Endothelial cell of umbilical vein (primary cell): ENCODE results near the gene MT1X. TPM values are rescaled to one million over a fixed set of nuclear protein-coding genes. Genes with fewer than 3 reads are reported as not detected.
"Not testable (repeated sequence)": the region's sequence is repeated elsewhere in the genome, so short reads cannot be mapped to it uniquely, and the experiment has no call there.

Experiments
- BruUV-seq: library from RNA; stranded (reverse); fragments of 400-500 nt; replicated peaks from 2 replicates; lab custom pipeline; 2021; lab: Mats Ljungman, UMichigan
- CTCF ChIA-PET: fragments of 300-600, 350-600 bp; sonication (Branson Sonifier 250); formaldehyde crosslinking; loops from one replicate; lab custom pipeline; 2021; ENCODE audit warnings: antibody characterized with exemption, inconsistent platforms; lab: Charles Lee
- POLR2A ChIA-PET: fragments of 300-600, 350-600 bp; sonication (Branson Sonifier 250); formaldehyde crosslinking; loops from one replicate; lab custom pipeline; 2021; ENCODE audit warnings: antibody characterized with exemption, inconsistent platforms; lab: Charles Lee
- DNase-seq: peaks from one replicate; pipeline ENCODE4 v3.0.0-alpha.2; 2011; ENCODE audit warnings: low read depth, low spot score
- FAIRE-seq: peaks from 2 replicates; lab custom pipeline; 2011; peaks lifted over from hg19 to GRCh38; lab: Jason Lieb, UNC
- H2AFZ ChIP-seq: 2 replicates; pipeline ENCODE4 v1.6.0; 2012; ENCODE audit warnings: low read depth, low read length, control low read depth, inconsistent platforms
- H3K27ac ChIP-seq: 2 replicates; pipeline ENCODE4 v1.5.1; 2011; ENCODE audit warnings: low read depth, mild to moderate bottlenecking, control low read depth, low read length, moderate library complexity; ENCODE audit not compliant: insufficient read depth
- H3K27me3 ChIP-seq, 2 experiments: 2 replicates each; pipeline versions ENCODE4 v1.6.0 to v1.6.1; 2011; ENCODE audit warnings: low read length in 2 of 2, mixed read lengths in 1 of 2; ENCODE audit not compliant: control insufficient read depth in 2 of 2, insufficient read depth in 2 of 2
- H3K36me3 ChIP-seq, 2 experiments: 2 replicates in 1 of 2; 3 replicates in 1 of 2; pipeline ENCODE4 v1.5.1; 2011; ENCODE audit warnings: low read length in 2 of 2, mild to moderate bottlenecking in 1 of 2, moderate library complexity in 1 of 2; ENCODE audit not compliant: control insufficient read depth in 2 of 2, insufficient read depth in 2 of 2; ENCODE audit errors: extremely low read depth in 1 of 2
- H3K4me1 ChIP-seq: 3 replicates; pipeline ENCODE4 v1.5.1; 2011; ENCODE audit warnings: mild to moderate bottlenecking, low read length; ENCODE audit not compliant: control insufficient read depth, insufficient read depth; ENCODE audit errors: extremely low read depth
- H3K4me2 ChIP-seq: 2 replicates; pipeline ENCODE4 v1.6.1; 2011; ENCODE audit warnings: low read length, control low read depth, mixed read lengths; ENCODE audit not compliant: insufficient read depth
- H3K4me3 ChIP-seq, 3 experiments: fragments of 200-600 bp in 1 of 3; sonication (generic), shearing (Covaris generic) in 1 of 3; replicated peaks in 1 of 3; 2 replicates each; pipeline ENCODE4 v1.5.1; 2011 to 2016; ENCODE audit warnings: control low read depth in 3 of 3, low read length in 3 of 3, mild to moderate bottlenecking in 2 of 3, inconsistent platforms in 1 of 3, low read depth in 1 of 3, moderate library complexity in 1 of 3; ENCODE audit not compliant: insufficient read depth in 1 of 3
- H3K79me2 ChIP-seq: 2 replicates; pipeline ENCODE4 v1.6.0; 2012; ENCODE audit warnings: low read length, inconsistent platforms; ENCODE audit not compliant: control insufficient read depth, insufficient read depth
- H3K9ac ChIP-seq: replicated peaks from 2 replicates; pipeline ENCODE3; 2011; ENCODE audit warnings: low read length, control low read depth; ENCODE audit not compliant: insufficient read depth; ENCODE audit errors: extremely low read depth
- H3K9me1 ChIP-seq: replicated peaks from 3 replicates; pipeline ENCODE4 v1.6.0; 2011; ENCODE audit warnings: mild to moderate bottlenecking, low read length; ENCODE audit not compliant: control insufficient read depth, insufficient read depth; ENCODE audit errors: extremely low read depth
- H3K9me3 ChIP-seq: replicated peaks from 2 replicates; pipeline ENCODE4 v1.5.1; 2012; ENCODE audit warnings: low read length, inconsistent platforms; ENCODE audit not compliant: control insufficient read depth, insufficient read depth
- H4K20me1 ChIP-seq: replicated peaks from 2 replicates; pipeline ENCODE3; 2011; ENCODE audit warnings: mild to moderate bottlenecking, low read length; ENCODE audit not compliant: control insufficient read depth, insufficient read depth; ENCODE audit errors: extremely low read depth
- EZH2 ChIP-seq: IDR thresholded peaks from 2 replicates; pipeline ENCODE4 v1.6.1; 2012; ENCODE audit warnings: borderline replicate concordance, low read depth, mild to moderate bottlenecking, moderate library complexity, low read length, inconsistent platforms; ENCODE audit not compliant: severe bottlenecking
- FOS ChIP-seq: IDR thresholded peaks from 2 replicates; pipeline ENCODE4 v1.6.1; 2011; ENCODE audit warnings: mild to moderate bottlenecking, low read length, moderate library complexity, borderline replicate concordance; ENCODE audit not compliant: insufficient read depth
- GATA2 ChIP-seq: IDR thresholded peaks from 2 replicates; pipeline ENCODE4 v1.7.0; 2011; ENCODE audit warnings: low read depth, mild to moderate bottlenecking, moderate library complexity, mixed read lengths, low read length; ENCODE audit not compliant: insufficient read length, insufficient read depth
- JUN ChIP-seq: IDR thresholded peaks from 2 replicates; pipeline ENCODE4 v1.6.1; 2011; ENCODE audit warnings: borderline replicate concordance, low read depth; ENCODE audit not compliant: insufficient read length, insufficient read depth
- MAX ChIP-seq: IDR thresholded peaks from 2 replicates; pipeline ENCODE4 v1.6.1; 2011; ENCODE audit not compliant: insufficient read depth, insufficient read length
- MYC ChIP-seq: IDR thresholded peaks from one replicate; pipeline ENCODE4 v1.6.1; 2011; ENCODE audit warnings: mild to moderate bottlenecking, low read depth, low read length
- POLR2A ChIP-seq: IDR thresholded peaks from 2 replicates; pipeline ENCODE4 v1.6.1; 2012; ENCODE audit warnings: low read depth, mild to moderate bottlenecking, control low read depth, low read length
- dilution Hi-C: fragments of 300-500 bp; cut with MboI; formaldehyde crosslinking; loops from one replicate; pipeline ENCODE4 v1.15.0; 2019; ENCODE audit warnings: low sequenced_read_pairs; ENCODE audit not compliant: extremely low pct_ligation_motif_present
- intact Hi-C: fragments of 100-400 bp; cut with micrococcal nuclease; formaldehyde crosslinking; loops from one replicate; pipeline ENCODE4 v1.10.0; 2022
- polyA plus RNA-seq, 4 experiments: library from polyadenylated mRNA; depleted of rRNA in 3 of 4; stranded (reverse) in 3 of 4; unstranded in 1 of 4; fragments of >200 nt; gene quantifications; 2 replicates each; pipeline versions ENCODE4 v1.2.1 to v1.2.3, GENCODE V29; 2011 to 2012; ENCODE audit warnings: missing spikeins in 1 of 4
- total RNA-seq: library from RNA; stranded (reverse); gene quantifications from 2 replicates; pipeline ENCODE4 v1.2.3, GENCODE V29; 2021
- TF ChIP-seq, protein P1 (sequence below), 2 donors: IDR thresholded peaks; 1 replicate in 1 of 2; 2 replicates in 1 of 2; pipeline ENCODE4 v1.5.1; 2011; ENCODE audit warnings: low read length in 2 of 2, mild to moderate bottlenecking in 2 of 2, moderate library complexity in 2 of 2, control low read depth in 1 of 2, inconsistent platforms in 1 of 2, low read depth in 1 of 2; ENCODE audit not compliant: insufficient read depth in 1 of 2; ENCODE audit errors: extremely low read depth in 1 of 2

MT1X gene
- total and polyA plus RNA-seq, 2 donors (not counting 3 experiments of a cell fraction or from before 2014, with no cell fraction given), result 15.6 to 46.7 TPM

GRCh38 chr16:56670620-56670934 is 11.7 kb upstream of the MT1X start:
- H2AFZ ChIP-seq, result no peak overlapping the region
- H3K9ac ChIP-seq, result no peak overlapping the region
- CTCF ChIA-PET, result interaction anchor here (1.3 kb wide), 1 partner anchor 31 kb away, joined by 5 read pairs; no protein-coding TSS in a partner anchor
- H3K36me3 ChIP-seq, result no peaks in the 10 kb centered on the region
- H4K20me1 ChIP-seq, result no peaks in the 10 kb centered on the region
- dilution Hi-C loops, result no loop called here
- no peak overlapping the region for H3K27ac ChIP-seq
- H3K4me3 ChIP-seq, result no peak overlapping the region
- no peaks in the 10 kb centered on the region for H3K9me3 ChIP-seq
- FAIRE-seq, result no peak
- no peaks in the 10 kb centered on the region for H3K79me2 ChIP-seq
- POLR2A ChIA-PET, result no interaction called here
- DNase-seq, result no peak
- BruUV-seq, result no TSS peak
- TF ChIP-seq JUN (no peak), MYC (no peak), EZH2 (no peak), MAX (no peak), GATA2 (no peak), FOS (no peak), POLR2A (no peak)
- TF ChIP-seq, protein P1, sequence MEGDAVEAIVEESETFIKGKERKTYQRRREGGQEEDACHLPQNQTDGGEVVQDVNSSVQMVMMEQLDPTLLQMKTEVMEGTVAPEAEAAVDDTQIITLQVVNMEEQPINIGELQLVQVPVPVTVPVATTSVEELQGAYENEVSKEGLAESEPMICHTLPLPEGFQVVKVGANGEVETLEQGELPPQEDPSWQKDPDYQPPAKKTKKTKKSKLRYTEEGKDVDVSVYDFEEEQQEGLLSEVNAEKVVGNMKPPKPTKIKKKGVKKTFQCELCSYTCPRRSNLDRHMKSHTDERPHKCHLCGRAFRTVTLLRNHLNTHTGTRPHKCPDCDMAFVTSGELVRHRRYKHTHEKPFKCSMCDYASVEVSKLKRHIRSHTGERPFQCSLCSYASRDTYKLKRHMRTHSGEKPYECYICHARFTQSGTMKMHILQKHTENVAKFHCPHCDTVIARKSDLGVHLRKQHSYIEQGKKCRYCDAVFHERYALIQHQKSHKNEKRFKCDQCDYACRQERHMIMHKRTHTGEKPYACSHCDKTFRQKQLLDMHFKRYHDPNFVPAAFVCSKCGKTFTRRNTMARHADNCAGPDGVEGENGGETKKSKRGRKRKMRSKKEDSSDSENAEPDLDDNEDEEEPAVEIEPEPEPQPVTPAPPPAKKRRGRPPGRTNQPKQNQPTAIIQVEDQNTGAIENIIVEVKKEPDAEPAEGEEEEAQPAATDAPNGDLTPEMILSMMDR (IDR thresholded peaks at IDR 0.05; ENCODE audit: extremely low read depth in 1 of 2, insufficient read depth in 1 of 2, low read depth in 1 of 2, low read length in 2 of 2), result no peak
- H3K27me3 ChIP-seq, result peaks cover 70 to 85% of the 10 kb centered on the region in 2 experiments
- intact Hi-C loops, result no loop called here
- no peak overlapping the region for H3K4me2 ChIP-seq
- H3K4me1 ChIP-seq, result no peaks in the 10 kb centered on the region
- H3K9me1 ChIP-seq, result no peaks in the 10 kb centered on the region

DNA sequence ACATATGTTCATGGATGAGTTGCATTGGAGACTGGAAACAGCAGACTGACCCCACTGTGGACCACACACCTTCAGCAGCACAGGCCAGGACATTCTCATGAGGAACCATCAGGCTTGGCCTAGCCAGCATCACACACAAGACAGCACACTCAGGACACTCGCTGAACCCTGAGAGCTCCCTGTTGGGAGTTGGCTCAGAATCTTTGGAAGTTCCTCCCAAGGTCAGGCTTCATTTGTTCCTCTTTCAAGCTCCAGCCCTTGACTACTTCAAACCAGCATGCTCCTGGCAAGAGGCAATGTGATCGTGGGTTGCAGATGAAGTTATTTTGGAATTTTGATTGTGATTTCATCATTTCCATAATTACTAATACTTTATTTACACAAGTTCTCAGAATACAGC is 10.6 kb upstream of the MT1X start:
- DNase-seq, H3K79me2 ChIP-seq, dilution Hi-C loops, H3K4me1 ChIP-seq, BruUV-seq, H2AFZ ChIP-seq, H3K9ac ChIP-seq, H3K36me3 ChIP-seq, POLR2A ChIA-PET, H3K9me3 ChIP-seq, H4K20me1 ChIP-seq, H3K4me2 ChIP-seq, H3K27ac ChIP-seq, H3K9me1 ChIP-seq, intact Hi-C loops, H3K4me3 ChIP-seq: not testable (repeated sequence)
- FAIRE-seq, result peak; percentile 68
- CTCF ChIA-PET, result interaction anchor here (2.4 kb wide), 1 partner anchor 20 kb away, joined by 6 read pairs; the partner anchor contains the start of gene MT1B
- peaks cover 70 to 79% of the 10 kb centered on the region in 2 experiments for H3K27me3 ChIP-seq

- peaks cover 66 to 75% of the 10 kb centered on the region in 2 experiments for H3K27me3 ChIP-seq
- POLR2A ChIA-PET, FAIRE-seq, H3K4me3 ChIP-seq, H3K36me3 ChIP-seq, H3K27ac ChIP-seq, H3K4me1 ChIP-seq, H3K4me2 ChIP-seq, intact Hi-C loops, H3K79me2 ChIP-seq, H2AFZ ChIP-seq, DNase-seq, H3K9me1 ChIP-seq, H3K9me3 ChIP-seq, dilution Hi-C loops, H4K20me1 ChIP-seq, BruUV-seq, H3K9ac ChIP-seq: not testable (repeated sequence)
- CTCF ChIA-PET, result interaction anchor here (2.2 to 2.4 kb wide), 2 partner anchors 20 to 29 kb away, joined by 6 to 24 read pairs; partner anchors contain the start of gene MT1B
Measured at GRCh38 chr16:56672171-56672570, 10.1 kb upstream of the MT1X start.
